Small intestine (tissue), 7 donors: ENCODE data around the gene IL22RA1. TPM values are rescaled to one million over a fixed set of nuclear protein-coding genes. Genes with fewer than 3 reads are reported as not detected.

Experiments used
- DNase-seq, 2 donors: peaks; one replicate each; pipeline versions ENCODE4 v3.0.0 to v3.0.0-alpha.2; 2013
- FAIRE-seq: peaks from 2 replicates; lab custom pipeline; 2012; peaks lifted over from hg19 to GRCh38; lab: Jason Lieb, UNC
- H3K27ac ChIP-seq, 3 donors: one replicate each; pipeline ENCODE4 v1.5.1; 2013; ENCODE audit warnings: low read length in 2 of 3, mild to moderate bottlenecking in 2 of 3, control low read depth in 1 of 3, inconsistent platforms in 1 of 3, low read depth in 1 of 3, moderate library complexity in 1 of 3
- H3K27me3 ChIP-seq, 3 donors: one replicate each; pipeline ENCODE4 v1.6.1; 2013; ENCODE audit warnings: low read length in 3 of 3, inconsistent platforms in 1 of 3; ENCODE audit not compliant: control insufficient read depth in 3 of 3, insufficient read depth in 3 of 3
- H3K36me3 ChIP-seq, 3 donors: one replicate each; pipeline ENCODE4 v1.6.1; 2013; ENCODE audit warnings: low read length in 3 of 3, inconsistent platforms in 1 of 3, low read depth in 1 of 3, mild to moderate bottlenecking in 1 of 3, moderate library complexity in 1 of 3; ENCODE audit not compliant: control insufficient read depth in 3 of 3, insufficient read depth in 2 of 3
- H3K4me1 ChIP-seq, 3 donors: one replicate each; pipeline ENCODE4 v1.6.1; 2013; ENCODE audit warnings: low read length in 2 of 3, inconsistent platforms in 1 of 3, low read depth in 1 of 3, mild to moderate bottlenecking in 1 of 3, moderate library complexity in 1 of 3; ENCODE audit not compliant: control insufficient read depth in 3 of 3, insufficient read depth in 2 of 3
- H3K4me3 ChIP-seq, 3 donors: one replicate each; pipeline ENCODE4 v1.5.1; 2013; ENCODE audit warnings: low read length in 3 of 3, control low read depth in 1 of 3, inconsistent platforms in 1 of 3, low read depth in 1 of 3, mild to moderate bottlenecking in 1 of 3, moderate library complexity in 1 of 3
- H3K9me3 ChIP-seq, 2 donors: one replicate each; pipeline ENCODE4 v1.6.1; 2013; ENCODE audit warnings: low read depth in 1 of 2, low read length in 1 of 2; ENCODE audit not compliant: control insufficient read depth in 2 of 2, insufficient read depth in 1 of 2
- WGBS, 3 donors: extraction: QIAGEN DNeasy Blood & Tissue Kit; methylation state at CpG; one replicate each; pipeline ENCODE4 v1.1.7; 2013; 5-methylcytosine and 5-hydroxymethylcytosine counted together
- polyA plus RNA-seq, 4 donors: library from polyadenylated mRNA; stranded (reverse) in 3 of 4; unstranded in 1 of 4; fragments of 200-250 nt in 3 of 4; fragments of 120-200 nt in 1 of 4; gene quantifications; one replicate each; pipeline versions ENCODE4 v1.2.1 to v1.2.3, GENCODE V29; 2013
- donor health status: healthy with polysubstance abuse.
- donor health status: control.
- donor health status: control.
- donor health status: Bipolar disorder and iron deficiency.
- donor health status: healthy.

The IL22RA1 gene
- polyA plus RNA-seq, 4 donors: 16.3 to 131 (median 25.2) TPM

DNA sequence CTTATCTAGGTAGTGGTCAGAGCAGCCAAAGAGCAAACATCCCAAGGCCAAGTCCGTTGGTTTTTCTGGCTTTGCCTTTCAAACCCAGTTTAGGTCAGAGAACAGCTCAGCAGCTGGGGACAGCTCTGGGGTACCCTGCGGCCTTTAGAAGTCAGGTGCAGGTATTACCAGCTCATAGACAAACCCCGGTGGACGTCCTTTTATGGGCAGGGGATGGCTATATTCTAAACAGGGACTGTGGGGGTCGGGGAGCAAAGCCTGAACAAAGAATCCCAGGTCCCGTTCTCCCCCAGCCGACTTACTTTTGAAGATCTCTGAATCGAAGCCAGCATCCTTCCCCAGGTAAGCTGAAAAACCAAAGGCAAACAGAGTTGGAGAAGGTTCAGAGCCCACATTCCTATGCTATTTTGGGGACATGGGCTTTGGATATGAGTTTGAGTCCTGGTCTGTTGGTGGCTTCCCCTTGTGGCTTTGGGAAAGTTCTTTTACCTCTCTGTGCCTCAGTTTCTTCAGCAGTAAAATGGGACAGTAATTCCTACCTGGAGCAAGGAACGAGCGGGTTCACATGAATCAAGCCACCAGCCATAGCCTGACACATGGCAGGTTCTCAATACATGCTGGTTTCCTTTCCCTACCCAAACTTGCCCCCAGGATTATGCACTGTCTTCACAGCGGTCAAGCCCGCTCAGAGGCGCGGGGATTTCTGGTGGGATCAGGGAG is 47.6 kb downstream of the IL22RA1 start:
- DNase-seq (no peak), FAIRE-seq (no peak)
- Histone ChIP-seq H3K27me3 (no peaks in the 10 kb centered on the region), H3K36me3 (peaks cover 0 to 99% (median 0%) of the 10 kb centered on the region in 3 donors), H3K9me3 (no peaks in the 10 kb centered on the region), H3K27ac (no peak overlapping the region), H3K4me1 (peaks cover 0 to 23% (median 6%) of the 10 kb centered on the region in 3 donors), H3K4me3 (no peak overlapping the region)
- WGBS, 3 donors: 79 to 87% (median 83%) methylated on average over 14 of the region's 14 CpGs

DNA sequence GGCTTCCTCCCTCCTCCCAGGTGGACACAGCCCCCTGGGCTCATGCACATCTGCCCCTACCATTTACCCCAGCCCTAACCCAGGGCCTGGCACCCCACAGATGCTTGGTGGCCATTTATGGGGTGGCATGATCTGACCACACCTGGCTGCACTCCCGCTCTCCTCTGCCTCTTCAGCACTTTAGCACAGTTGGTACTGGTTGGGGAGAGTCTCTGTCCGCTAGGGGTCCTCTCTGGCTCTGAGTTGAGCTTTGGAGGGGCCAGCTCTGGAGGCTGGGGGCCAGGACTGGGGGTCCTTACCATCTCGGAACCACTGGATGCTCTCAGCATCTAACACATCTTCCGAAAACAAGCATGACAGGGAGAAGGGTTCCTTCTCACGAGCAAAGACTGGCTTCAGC is 48.4 kb downstream of the IL22RA1 start:
- H3K27ac ChIP-seq: no peak overlapping the region
- H3K4me1 ChIP-seq: peaks cover 0 to 16% (median 4%) of the 10 kb centered on the region in 3 donors
- no peak overlapping the region for H3K4me3 ChIP-seq
- peaks cover 0 to 99% (median 0%) of the 10 kb centered on the region in 3 donors for H3K36me3 ChIP-seq
- 85 to 93% (median 89%) methylated on average over 5 of the region's 5 CpGs for WGBS, 3 donors
- H3K27me3 ChIP-seq: no peaks in the 10 kb centered on the region
- FAIRE-seq (no peak), DNase-seq (no peak)
- H3K9me3 ChIP-seq: no peaks in the 10 kb centered on the region

DNA sequence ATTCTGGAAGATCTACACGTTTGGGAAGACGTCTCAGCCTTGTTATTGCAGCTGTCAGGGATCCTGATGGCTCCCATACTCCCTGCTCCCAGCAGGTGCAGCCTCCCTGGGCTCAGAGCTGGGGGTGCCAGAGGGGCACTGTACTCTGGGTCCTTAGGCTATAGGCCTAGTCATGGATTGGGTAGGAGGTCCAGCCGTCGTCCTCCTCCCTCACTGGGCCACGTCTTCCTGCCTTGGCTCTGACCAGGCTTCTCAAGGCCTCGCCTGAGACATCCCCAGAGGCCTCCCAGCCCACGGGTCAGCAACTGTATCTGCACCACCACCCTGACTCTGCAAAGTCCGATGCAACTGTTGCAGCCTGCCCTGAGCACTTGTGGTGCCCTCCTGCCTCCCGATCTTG is 49.2 kb downstream of the IL22RA1 start:
- no peaks in the 10 kb centered on the region for H3K9me3 ChIP-seq
- DNase-seq: no peak
- no peaks in the 10 kb centered on the region for H3K27me3 ChIP-seq
- 73 to 77% (median 77%) methylated on average over 9 of the region's 9 CpGs for WGBS, 3 donors
- H3K36me3 ChIP-seq: peaks cover 0 to 100% (median 0%) of the 10 kb centered on the region in 3 donors
- H3K4me1 ChIP-seq: peaks cover 0 to 8% (median 0%) of the 10 kb centered on the region in 3 donors
- H3K4me3 ChIP-seq: no peak overlapping the region
- no peak overlapping the region for H3K27ac ChIP-seq
- FAIRE-seq: no peak

DNA sequence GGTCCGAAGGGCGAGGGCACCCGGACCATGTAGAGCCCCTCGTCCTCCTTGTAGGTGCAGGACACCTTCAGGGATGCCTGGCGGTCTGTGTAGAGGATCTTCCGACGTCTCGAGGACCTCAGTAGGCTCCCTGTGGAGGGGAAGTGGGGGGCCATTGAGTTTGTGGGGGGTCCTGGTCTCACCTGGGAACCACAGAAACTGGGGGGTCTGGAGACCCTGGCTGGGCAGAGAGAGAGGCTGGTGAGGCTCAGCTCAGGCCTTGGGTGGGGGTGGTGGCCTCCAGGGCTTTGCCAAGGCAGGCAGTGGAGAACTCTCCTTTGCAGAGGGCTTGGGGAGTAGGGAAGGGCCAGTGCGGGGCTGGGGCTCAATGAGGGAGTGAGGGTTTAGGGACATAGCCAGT is 50.0 kb downstream of the IL22RA1 start:
- WGBS, 3 donors: 92 to 95% (median 94%) methylated on average over 9 of the region's 9 CpGs
- DNase-seq: no peak
- peaks cover 0 to 97% (median 0%) of the 10 kb centered on the region in 3 donors for H3K36me3 ChIP-seq
- FAIRE-seq: no peak
- H3K9me3 ChIP-seq: no peaks in the 10 kb centered on the region
- no peaks in the 10 kb centered on the region for H3K27me3 ChIP-seq
- no peak overlapping the region for H3K27ac ChIP-seq
- no peak overlapping the region for H3K4me3 ChIP-seq
- peaks cover 0 to under 1% (median 0%) of the 10 kb centered on the region in 3 donors for H3K4me1 ChIP-seq

DNA sequence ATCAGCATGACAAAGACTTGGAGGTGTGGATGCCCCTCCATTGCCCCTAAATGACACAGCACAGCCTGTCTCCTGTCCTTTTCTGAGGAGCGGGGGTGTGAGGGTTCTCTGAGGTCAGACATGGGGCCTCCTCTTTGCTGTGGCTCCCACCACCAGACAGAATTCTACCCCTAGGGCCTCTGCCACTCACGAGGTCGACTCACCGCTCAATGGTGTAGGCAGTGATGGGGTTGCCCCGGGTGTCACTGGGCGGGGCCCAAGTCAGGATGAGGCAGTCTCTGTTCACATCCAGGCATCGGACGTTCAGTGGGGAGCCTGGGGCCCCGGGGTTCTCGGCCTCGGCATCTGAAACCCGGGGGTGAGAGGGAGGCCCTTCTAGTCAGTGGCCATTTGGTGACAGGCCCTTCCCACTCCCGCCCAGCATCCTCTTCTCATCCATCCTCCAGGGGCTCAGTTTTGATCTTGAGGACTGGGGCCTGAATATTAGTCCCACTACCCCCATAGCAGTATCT is 50.9 kb downstream of the IL22RA1 start:
- DNase-seq: no peak
- H3K27me3 ChIP-seq: no peaks in the 10 kb centered on the region
- no peaks in the 10 kb centered on the region for H3K4me1 ChIP-seq
- FAIRE-seq: no peak
- H3K9me3 ChIP-seq: no peaks in the 10 kb centered on the region
- WGBS, 3 donors: 79 to 83% (median 82%) methylated on average over 12 to 13 of the region's 13 CpGs
- no peak overlapping the region for H3K27ac ChIP-seq
- no peak overlapping the region for H3K4me3 ChIP-seq
- H3K36me3 ChIP-seq: peaks cover 0 to 97% (median 0%) of the 10 kb centered on the region in 3 donors

DNA sequence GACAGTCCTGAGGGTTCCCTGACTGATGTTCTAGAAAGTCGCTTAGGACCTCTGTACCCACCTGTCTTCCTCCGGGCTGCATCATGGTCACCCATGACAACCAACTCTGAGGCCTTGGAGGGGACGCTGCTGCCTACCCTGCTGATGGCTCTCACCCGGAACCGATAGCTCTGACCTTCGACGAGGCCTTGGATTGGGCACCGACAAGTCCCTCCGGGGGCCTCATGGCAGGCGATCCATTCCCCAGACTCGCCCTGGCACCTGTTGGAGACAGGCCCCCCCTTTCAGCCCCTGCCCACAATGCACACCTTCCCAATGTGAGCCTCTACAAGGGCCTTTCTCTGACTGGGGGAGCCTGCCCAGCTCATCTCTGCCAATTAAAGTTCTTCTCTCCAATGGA is 52.2 kb downstream of the IL22RA1 start:
- WGBS, 3 donors: 91 to 93% (median 93%) methylated on average over 11 of the region's 11 CpGs
- peaks cover 0 to 97% (median 0%) of the 10 kb centered on the region in 3 donors for H3K36me3 ChIP-seq
- H3K27me3 ChIP-seq: no peaks in the 10 kb centered on the region
- DNase-seq (no peak), FAIRE-seq (no peak)
- H3K4me1 ChIP-seq: no peaks in the 10 kb centered on the region
- H3K27ac ChIP-seq: no peak overlapping the region
- H3K4me3 ChIP-seq: no peak overlapping the region
- H3K9me3 ChIP-seq: no peaks in the 10 kb centered on the region

DNA sequence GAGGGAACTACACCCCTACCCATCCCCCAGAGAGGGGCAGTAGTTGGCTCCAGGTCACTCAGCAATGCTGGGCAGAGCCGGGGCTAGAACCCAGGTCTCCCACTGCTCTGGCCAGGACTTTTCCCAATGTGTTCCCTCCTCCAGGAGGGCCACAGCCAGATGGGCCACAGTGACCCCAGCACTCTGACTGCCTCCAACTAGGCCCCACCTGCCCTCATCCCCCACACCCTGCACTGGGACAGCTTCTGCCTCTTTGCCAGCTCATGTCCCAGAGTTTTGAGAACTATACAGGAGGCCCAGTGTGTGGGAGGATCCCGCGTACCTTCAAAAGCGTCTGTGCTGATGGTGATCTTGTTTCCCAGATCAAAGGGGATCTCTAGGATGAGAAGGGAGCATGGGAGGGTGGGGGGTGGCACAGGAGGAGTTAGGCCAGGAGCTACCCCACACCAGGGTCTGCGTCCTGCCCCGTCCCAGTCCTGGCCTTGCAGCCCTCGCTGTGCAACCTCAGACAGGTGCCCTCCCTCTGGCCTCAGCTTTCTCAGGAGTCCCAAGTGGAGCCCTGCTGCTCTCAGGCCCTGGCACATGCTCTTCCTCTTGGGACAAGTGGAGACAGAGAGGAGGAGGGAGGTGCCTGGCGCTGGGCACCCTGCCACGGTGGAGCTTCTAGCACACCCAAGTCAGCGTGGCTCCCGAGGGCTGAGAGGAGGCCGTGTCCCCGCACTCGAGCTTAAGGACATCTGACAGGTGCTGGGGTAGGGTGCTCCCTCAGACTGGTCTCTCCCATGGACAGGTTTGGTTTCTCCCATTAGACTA is 53.0 kb downstream of the IL22RA1 start:
- Histone ChIP-seq H3K4me3 (no peak overlapping the region), H3K27ac (no peak overlapping the region), H3K36me3 (peaks cover 0 to 92% (median 0%) of the 10 kb centered on the region in 3 donors), H3K9me3 (no peaks in the 10 kb centered on the region), H3K27me3 (no peaks in the 10 kb centered on the region), H3K4me1 (no peaks in the 10 kb centered on the region)
- FAIRE-seq (no peak), DNase-seq (no peak)
- 80 to 89% (median 88%) methylated on average over 14 of the region's 14 CpGs for WGBS, 3 donors

DNA sequence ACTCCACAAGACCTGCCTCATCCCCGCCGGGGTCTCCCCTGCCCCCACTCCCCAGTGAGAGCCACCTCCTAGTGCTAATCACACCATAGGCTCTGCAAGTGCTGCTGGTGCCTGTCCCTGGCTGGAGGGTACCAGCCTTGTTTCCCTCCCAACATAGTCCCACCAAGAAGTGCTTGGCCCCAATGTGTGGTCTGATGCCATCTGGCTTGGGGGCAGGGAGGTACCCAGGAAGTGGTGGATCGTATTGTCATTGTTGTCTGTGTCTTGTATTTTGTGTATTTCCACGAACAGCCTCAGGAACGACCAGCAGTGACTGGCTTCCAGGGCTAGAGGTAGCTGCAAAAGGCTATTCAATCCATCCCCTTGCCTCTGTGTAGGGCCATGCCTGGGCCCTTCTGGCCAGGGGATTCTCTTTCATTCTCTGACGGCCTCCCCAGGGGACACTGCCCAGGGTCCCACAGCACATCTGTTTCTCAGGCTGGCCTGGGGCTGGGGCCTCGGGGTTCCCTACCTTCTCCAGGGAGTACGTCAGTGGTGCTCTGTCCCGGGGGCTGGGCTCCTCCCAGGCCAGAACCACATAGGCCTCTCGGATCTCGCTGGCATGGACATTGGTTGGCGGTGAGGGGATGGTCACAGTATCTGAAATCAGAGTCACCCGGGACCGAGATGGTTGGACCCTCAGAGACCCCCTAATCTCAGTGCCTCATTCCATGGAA is 53.8 kb downstream of the IL22RA1 start:
- Histone ChIP-seq H3K36me3 (peaks cover 0 to 89% (median 0%) of the 10 kb centered on the region in 3 donors), H3K27me3 (no peaks in the 10 kb centered on the region), H3K9me3 (no peaks in the 10 kb centered on the region), H3K27ac (no peak overlapping the region), H3K4me1 (no peaks in the 10 kb centered on the region), H3K4me3 (no peak overlapping the region)
- 78 to 90% (median 87%) methylated on average over 14 of the region's 14 CpGs for WGBS, 3 donors
- FAIRE-seq: no peak
- DNase-seq: no peak
